WI38 (cell line): ENCODE results near the gene IDH3B.

ENCODE experiments used
- H3K4me3 ChIP-seq: 2 replicates; pipeline ENCODE4 v1.5.1; 2011; ENCODE audit warnings: low read depth, mild to moderate bottlenecking, control low read depth, low read length
- TF ChIP-seq, protein P1 (sequence below): IDR thresholded peaks from 2 replicates; pipeline ENCODE4 v1.5.1; 2012; ENCODE audit warnings: low read depth, mild to moderate bottlenecking, control low read depth, low read length

IDH3B gene

DNA sequence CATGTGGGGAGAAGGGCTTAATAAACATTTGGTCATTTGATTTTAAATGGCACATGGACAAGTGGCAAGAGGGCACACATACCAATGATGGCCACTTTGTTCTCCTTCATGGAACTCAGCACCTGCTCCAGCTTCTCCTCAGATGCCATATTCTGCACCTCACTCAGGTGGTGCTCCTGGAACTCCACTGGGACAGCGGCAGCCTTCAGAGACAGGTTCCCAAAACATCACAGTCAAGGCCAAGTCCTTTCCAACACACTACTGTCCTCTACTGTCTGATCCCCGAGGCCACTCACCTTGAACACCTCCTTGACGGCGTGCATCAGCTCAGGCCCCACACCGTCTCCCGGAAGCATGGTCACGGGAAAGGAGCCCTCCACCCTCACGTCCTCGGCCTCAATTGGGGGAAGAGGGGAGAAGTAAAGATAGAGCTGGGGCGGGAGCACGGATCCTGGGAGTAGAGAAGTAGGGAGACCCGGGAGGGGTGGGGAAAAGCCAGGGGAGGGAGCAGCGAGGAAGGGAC lies 591 bp downstream of the IDH3B start:
- TF ChIP-seq, protein P1, sequence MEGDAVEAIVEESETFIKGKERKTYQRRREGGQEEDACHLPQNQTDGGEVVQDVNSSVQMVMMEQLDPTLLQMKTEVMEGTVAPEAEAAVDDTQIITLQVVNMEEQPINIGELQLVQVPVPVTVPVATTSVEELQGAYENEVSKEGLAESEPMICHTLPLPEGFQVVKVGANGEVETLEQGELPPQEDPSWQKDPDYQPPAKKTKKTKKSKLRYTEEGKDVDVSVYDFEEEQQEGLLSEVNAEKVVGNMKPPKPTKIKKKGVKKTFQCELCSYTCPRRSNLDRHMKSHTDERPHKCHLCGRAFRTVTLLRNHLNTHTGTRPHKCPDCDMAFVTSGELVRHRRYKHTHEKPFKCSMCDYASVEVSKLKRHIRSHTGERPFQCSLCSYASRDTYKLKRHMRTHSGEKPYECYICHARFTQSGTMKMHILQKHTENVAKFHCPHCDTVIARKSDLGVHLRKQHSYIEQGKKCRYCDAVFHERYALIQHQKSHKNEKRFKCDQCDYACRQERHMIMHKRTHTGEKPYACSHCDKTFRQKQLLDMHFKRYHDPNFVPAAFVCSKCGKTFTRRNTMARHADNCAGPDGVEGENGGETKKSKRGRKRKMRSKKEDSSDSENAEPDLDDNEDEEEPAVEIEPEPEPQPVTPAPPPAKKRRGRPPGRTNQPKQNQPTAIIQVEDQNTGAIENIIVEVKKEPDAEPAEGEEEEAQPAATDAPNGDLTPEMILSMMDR: no peak
- peak overlapping the region; percentile 88 for H3K4me3 ChIP-seq

DNA sequence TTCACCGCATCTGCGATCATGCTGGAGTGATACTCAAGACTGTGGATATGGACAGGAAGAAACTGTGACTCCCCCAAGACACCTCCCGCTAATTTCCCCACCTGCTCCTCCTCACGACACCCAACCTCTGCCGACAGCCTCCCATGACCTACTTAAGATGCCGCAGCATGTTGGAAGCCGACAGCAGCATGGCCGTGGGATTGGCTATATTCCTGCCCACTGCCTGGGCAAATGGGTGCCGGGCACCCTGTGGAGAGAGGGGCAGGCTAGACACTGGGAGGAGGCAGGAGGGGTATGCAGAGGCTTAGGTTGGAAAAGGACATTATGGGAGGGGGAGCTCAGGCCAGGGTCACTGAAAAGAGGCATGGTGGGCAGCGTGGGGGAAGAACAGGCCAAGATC lies 4.5 kb downstream of the IDH3B start:
- TF ChIP-seq, protein P1: no peak

DNA sequence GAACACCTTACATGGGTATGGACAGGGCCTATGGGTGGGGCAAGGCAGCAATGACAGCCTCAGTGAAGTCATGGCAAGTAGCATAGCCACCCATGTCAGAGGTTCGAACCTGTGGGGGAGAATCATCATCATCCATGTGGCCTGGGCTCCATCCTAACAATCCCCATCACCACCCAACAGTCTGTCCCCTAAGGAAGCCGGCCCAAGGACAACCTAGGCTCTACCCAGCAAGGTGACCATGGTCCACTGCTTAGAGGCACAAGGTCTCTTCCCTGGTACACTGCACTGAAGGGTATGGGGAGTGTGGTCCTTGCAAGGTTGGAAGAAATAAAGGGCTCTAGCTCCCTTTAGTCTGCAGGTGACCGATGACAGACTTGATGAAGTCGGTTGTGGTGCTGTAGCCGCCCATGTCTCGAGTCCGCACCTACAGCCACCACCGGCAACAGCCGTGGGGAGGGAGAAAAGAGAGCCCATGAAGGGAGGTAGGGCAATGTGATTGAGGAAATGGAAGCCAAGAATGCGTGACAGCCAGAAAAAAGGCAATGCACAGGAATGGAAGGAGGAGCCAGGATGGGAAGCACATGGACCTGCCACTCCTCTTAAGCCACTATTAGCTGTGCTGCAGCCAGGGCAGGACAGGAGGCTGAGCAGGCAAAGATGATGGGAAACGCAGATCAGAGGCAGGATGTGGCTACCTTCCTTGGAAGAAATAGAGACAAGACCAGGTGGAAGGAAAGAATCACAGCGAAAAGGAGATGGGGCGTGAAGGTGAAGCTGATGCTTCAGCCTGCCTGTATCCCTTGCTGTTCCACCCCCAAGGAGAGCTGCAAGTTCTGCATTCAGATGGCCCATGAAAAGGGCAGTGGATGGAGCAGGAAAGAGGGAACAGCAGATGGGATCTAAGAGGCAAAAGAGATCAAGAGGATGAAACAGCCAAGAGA lies 5.3 kb downstream of the IDH3B start:
- no peak overlapping the region for H3K4me3 ChIP-seq
- TF ChIP-seq, protein P1: no peak

More for the DNA sequence above, 4.5 kb downstream of the IDH3B start:
- no peak overlapping the region for H3K4me3 ChIP-seq

DNA sequence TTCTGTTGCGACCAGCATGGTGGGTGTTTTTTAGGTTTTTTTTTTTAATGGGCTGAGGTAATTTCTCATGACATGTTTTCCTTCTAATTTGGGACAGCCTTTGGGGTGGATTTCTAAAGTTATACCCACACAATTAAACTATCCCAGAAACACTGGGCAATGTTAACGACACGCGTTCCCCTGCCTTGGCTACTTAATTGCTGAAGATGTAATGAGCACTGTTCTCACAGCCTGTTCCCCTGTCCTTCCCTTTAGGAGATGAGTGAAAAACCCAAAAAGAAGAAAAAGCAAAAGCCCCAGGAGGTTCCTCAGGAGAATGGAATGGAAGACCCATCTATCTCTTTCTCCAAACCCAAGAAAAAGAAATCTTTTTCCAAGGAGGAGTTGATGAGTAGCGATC lies 6.3 kb downstream of the IDH3B start:
- TF ChIP-seq, protein P1: no peak
- no peak overlapping the region for H3K4me3 ChIP-seq

DNA sequence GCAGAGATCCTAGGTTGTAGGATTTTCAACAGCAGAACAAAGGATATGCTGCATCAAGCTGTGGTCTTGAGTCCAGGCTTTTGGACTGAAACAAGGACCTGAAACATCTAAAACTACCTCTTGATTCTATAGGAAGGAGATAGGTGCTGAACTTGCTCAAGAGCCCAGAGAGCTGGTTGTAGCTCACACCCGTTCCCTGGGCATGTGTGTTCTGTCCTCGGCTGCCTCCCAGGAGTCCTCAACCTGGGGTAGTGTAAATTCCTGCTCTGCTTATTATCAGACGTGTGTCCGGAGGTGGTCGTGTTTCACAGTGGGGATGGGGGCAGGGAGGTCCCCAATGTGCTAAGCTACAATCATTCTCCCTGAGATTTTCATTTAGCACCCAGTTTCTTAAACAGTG lies 6.8 kb downstream of the IDH3B start:
- no peak overlapping the region for H3K4me3 ChIP-seq
- TF ChIP-seq, protein P1: no peak

DNA sequence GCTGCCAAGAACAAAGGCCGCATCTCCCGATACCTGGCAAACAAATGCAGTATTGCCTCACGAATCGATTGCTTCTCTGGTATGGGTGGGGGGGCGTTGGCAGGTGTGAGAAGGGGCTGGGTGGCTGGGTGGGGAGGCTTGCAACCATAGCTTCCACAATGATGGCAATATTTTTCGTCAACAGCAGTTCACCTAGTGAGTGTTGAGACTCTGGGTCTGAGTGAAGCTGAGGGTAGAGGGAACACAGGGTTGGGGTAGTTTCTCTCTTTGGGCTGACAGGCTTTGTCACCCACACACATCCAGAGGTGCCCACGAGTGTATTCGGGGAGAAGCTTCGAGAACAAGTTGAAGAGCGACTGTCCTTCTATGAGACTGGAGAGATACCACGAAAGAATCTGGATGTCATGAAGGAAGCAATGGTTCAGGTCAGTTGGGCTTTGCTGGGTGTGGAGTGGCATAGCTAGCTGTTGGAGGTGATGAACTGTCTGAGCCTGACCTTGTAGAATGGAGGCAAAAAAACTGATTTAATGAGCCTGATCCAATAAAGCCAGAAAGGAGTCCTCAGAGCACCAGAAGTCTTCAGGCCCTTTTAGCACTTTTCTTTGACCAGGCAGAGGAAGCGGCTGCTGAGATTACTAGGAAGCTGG lies 7.4 kb downstream of the IDH3B start:
- H3K4me3 ChIP-seq: no peak overlapping the region
- TF ChIP-seq, protein P1: no peak
